ENCODE results near the gene SH3BP2.

DNA sequence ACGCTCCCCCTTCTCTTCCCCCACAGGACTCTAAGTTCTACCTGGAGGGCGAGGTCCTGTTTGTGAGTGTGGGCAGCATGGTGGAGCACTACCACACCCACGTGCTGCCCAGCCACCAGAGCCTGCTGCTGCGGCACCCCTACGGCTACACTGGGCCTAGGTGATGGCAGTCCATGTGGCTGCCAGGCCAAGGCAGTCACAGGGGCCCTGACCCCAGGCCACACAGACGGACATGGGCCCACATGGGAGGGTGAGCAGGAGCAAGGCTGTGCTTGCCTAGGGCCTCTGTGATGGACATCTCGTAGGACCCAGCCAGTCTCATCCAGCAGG is 40.8 kb downstream of the SH3BP2 start:
- no peak for TF ChIP-seq POLR2AphosphoS5 (IDR thresholded peaks at IDR 0.05)
- TF ChIP-seq CTCF (IDR thresholded peaks at IDR 0.05) = no peak

Measured in sigmoid colon (tissue), 4 donors.